HCT116 (cell line): Measurements from ENCODE around the gene SLC16A5. TPM values are rescaled to one million over a fixed set of nuclear protein-coding genes. Genes with fewer than 3 reads are reported as not detected.
"Not testable (repeated sequence)": the region's sequence is repeated elsewhere in the genome, so short reads cannot be mapped to it uniquely, and the experiment has no call there.

Source experiments
- ATAC-seq: fragments of 200-7000 bp; cut with Tn5 transposase; 2 replicates; pipeline ENCODE4 v1.9.1; 2020; ENCODE audit warnings: mild to moderate bottlenecking, moderate library complexity
- BruUV-seq: library from RNA; stranded (reverse); fragments of 400-500 nt; replicated peaks from 2 replicates; lab custom pipeline; 2021; lab: Mats Ljungman, UMichigan
- CTCF ChIA-PET: fragments of 300-600 bp; sonication (Branson Sonifier 250); formaldehyde crosslinking; loops from one replicate; lab custom pipeline; 2021; ENCODE audit warnings: antibody characterized with exemption; lab: Charles Lee
- POLR2A ChIA-PET: fragments of 300-600, 350-600 bp; sonication (Branson Sonifier 250); formaldehyde crosslinking; loops from one replicate; lab custom pipeline; 2021; ENCODE audit warnings: antibody characterized with exemption; lab: Charles Lee
- RAD21 ChIA-PET, 2 experiments: fragments of 300-600 bp; sonication (Branson Sonifier 250); formaldehyde crosslinking; loops; one replicate each; lab custom pipeline; 2023; ENCODE audit warnings: low total read pairs in 2 of 2; ENCODE audit not compliant: uncharacterized antibody in 2 of 2, unreplicated experiment in 2 of 2, low non-redundant PET in 1 of 2; lab: Charles Lee
- DNase-seq: peaks from one replicate; pipeline ENCODE4 v3.0.0-alpha.2; 2010; ENCODE audit warnings: low read depth, low spot score
- H2AFZ ChIP-seq: fragments of 200-600 bp; shearing (Covaris generic), sonication (generic); 2 replicates; pipeline ENCODE4 v1.6.1; 2017; ENCODE audit warnings: low read depth, mixed run types, mixed read lengths, antibody characterized with exemption, low read length; ENCODE audit not compliant: poor library complexity, severe bottlenecking
- H3K27ac ChIP-seq: 2 replicates; pipeline ENCODE4 v1.5.1; 2012; ENCODE audit warnings: low read depth, low read length
- H3K27me3 ChIP-seq: fragments of 200-600 bp; sonication (generic); 2 replicates; pipeline ENCODE4 v1.6.1; 2016; ENCODE audit warnings: mixed run types, low read length, mixed read lengths; ENCODE audit not compliant: insufficient read depth
- H3K36me3 ChIP-seq, 2 experiments: fragments of 200-500 bp in 1 of 2; fragments of 200-600 bp in 1 of 2; sonication (Bioruptor generic) in 1 of 2; sonication (generic) in 1 of 2; 2 replicates each; pipeline versions ENCODE4 v1.5.1 to v1.6.1; 2014 to 2016; ENCODE audit warnings: low read length in 2 of 2, inconsistent platforms in 1 of 2, mixed read lengths in 1 of 2, mixed run types in 1 of 2; ENCODE audit not compliant: insufficient read depth in 2 of 2, control insufficient read depth in 1 of 2
- H3K4me1 ChIP-seq, 2 experiments: fragments of 200-600 bp in 1 of 2; sonication (generic) in 1 of 2; 2 replicates each; pipeline versions ENCODE4 v1.5.1 to v1.6.1; 2012 to 2017; ENCODE audit warnings: low read length in 2 of 2, inconsistent platforms in 1 of 2, mild to moderate bottlenecking in 1 of 2, mixed read lengths in 1 of 2, mixed run types in 1 of 2, moderate library complexity in 1 of 2; ENCODE audit not compliant: insufficient read depth in 2 of 2, control insufficient read depth in 1 of 2
- H3K4me2 ChIP-seq: fragments of 200-600 bp; sonication (generic); 2 replicates; pipeline ENCODE4 v1.6.1; 2017; ENCODE audit warnings: mixed run types, low read length, mixed read lengths
- H3K4me3 ChIP-seq, 2 experiments: fragments of 200-600 bp in 1 of 2; sonication (generic) in 1 of 2; replicated peaks in 1 of 2; 2 replicates each; pipeline ENCODE4 v1.5.1; 2011 to 2016; ENCODE audit warnings: low read length in 2 of 2, control low read depth in 1 of 2, low read depth in 1 of 2, mild to moderate bottlenecking in 1 of 2, mixed read lengths in 1 of 2, mixed run types in 1 of 2
- H3K79me2 ChIP-seq: fragments of 200-600 bp; sonication (generic); 2 replicates; pipeline ENCODE4 v1.6.1; 2017; ENCODE audit warnings: mild to moderate bottlenecking, mixed run types, low read length, moderate library complexity, mixed read lengths; ENCODE audit not compliant: insufficient read depth
- H3K9ac ChIP-seq: fragments of 200-600 bp; sonication (generic); 2 replicates; pipeline ENCODE4 v1.6.1; 2016; ENCODE audit warnings: low read length, mixed read lengths
- H3K9me2 ChIP-seq: fragments of 200-600 bp; sonication (generic), shearing (Covaris generic); 2 replicates; pipeline ENCODE4 v1.6.1; 2017; ENCODE audit warnings: mixed run types, mild to moderate bottlenecking, moderate library complexity; ENCODE audit not compliant: insufficient read depth
- H3K9me3 ChIP-seq, 2 experiments: fragments of 200-500 bp in 1 of 2; fragments of 200-600 bp in 1 of 2; sonication (Bioruptor generic) in 1 of 2; sonication (generic) in 1 of 2; 2 replicates each; pipeline ENCODE4 v1.6.1; 2014 to 2017; ENCODE audit warnings: low read length in 2 of 2, mixed read lengths in 2 of 2, inconsistent platforms in 1 of 2, low read depth in 1 of 2, mild to moderate bottlenecking in 1 of 2, mixed run types in 1 of 2, moderate library complexity in 1 of 2; ENCODE audit not compliant: control insufficient read depth in 1 of 2, insufficient read depth in 1 of 2
- H4K20me1 ChIP-seq: fragments of 200-600 bp; sonication (generic), shearing (Covaris generic); 2 replicates; pipeline ENCODE4 v1.6.1; 2017; ENCODE audit warnings: mixed run types, mild to moderate bottlenecking, moderate library complexity; ENCODE audit not compliant: insufficient read depth
- CBX3 ChIP-seq: IDR thresholded peaks from 2 replicates; pipeline ENCODE4 v1.6.1; 2012; ENCODE audit warnings: low read depth
- EGR1 ChIP-seq: IDR thresholded peaks from 2 replicates; pipeline ENCODE4 v1.6.1; 2012; ENCODE audit warnings: low read depth
- JUND ChIP-seq: IDR thresholded peaks from 2 replicates; pipeline ENCODE4 v1.6.1; 2012
- POLR2A ChIP-seq: IDR thresholded peaks from 2 replicates; pipeline ENCODE4 v1.7.0; 2011; ENCODE audit warnings: borderline replicate concordance; ENCODE audit not compliant: insufficient read depth, insufficient read length; ENCODE audit errors: extremely low read depth
- POLR2AphosphoS5 ChIP-seq: IDR thresholded peaks from 2 replicates; pipeline ENCODE4 v1.6.1; 2011; ENCODE audit warnings: mild to moderate bottlenecking, low read depth, low read length, moderate library complexity
- SIN3A ChIP-seq: IDR thresholded peaks from 2 replicates; pipeline ENCODE4 v1.6.1; 2012; ENCODE audit warnings: low read depth
- SP1 ChIP-seq: IDR thresholded peaks from 2 replicates; pipeline ENCODE4 v1.6.1; 2012; ENCODE audit warnings: low read depth
- SRF ChIP-seq: IDR thresholded peaks from 2 replicates; pipeline ENCODE4 v1.6.1; 2012; ENCODE audit warnings: low read depth
- TCF7L2 ChIP-seq: IDR thresholded peaks from 2 replicates; pipeline ENCODE4 v1.7.0; 2011; ENCODE audit warnings: borderline replicate concordance, inconsistent platforms; ENCODE audit not compliant: insufficient read depth, insufficient read length; ENCODE audit errors: extremely low read depth
- YY1 ChIP-seq: IDR thresholded peaks from 2 replicates; pipeline ENCODE4 v1.6.1; 2011; ENCODE audit warnings: low read length, low read depth, moderate library complexity, mild to moderate bottlenecking; ENCODE audit not compliant: insufficient replicate concordance; ENCODE audit errors: extremely low read depth
- intact Hi-C: fragments of 100-400 bp; cut with micrococcal nuclease; formaldehyde crosslinking; loops from 2 replicates; pipeline ENCODE4 v1.10.0; 2022
- total RNA-seq: library from RNA; stranded (reverse); gene quantifications from one replicate; pipeline ENCODE4 v1.2.1, GENCODE V29; 2021; ENCODE audit not compliant: unreplicated experiment
- TF ChIP-seq, protein P1 (sequence below): IDR thresholded peaks from 2 replicates; pipeline ENCODE4 v1.6.1; 2012
- TF ChIP-seq, protein P2 (sequence below), 3 experiments: fragments of 200-600 bp in 1 of 3; sonication (generic) in 1 of 3; IDR thresholded peaks in 2 of 3; conservative IDR thresholded peaks in 1 of 3; 2 replicates each; pipeline ENCODE4 v1.5.1; 2012 to 2017; ENCODE audit warnings: low read depth in 2 of 3, low read length in 2 of 3, antibody characterized with exemption in 1 of 3, borderline replicate concordance in 1 of 3, control low read depth in 1 of 3, mild to moderate bottlenecking in 1 of 3, mixed read lengths in 1 of 3, mixed run types in 1 of 3, moderate library complexity in 1 of 3; ENCODE audit not compliant: insufficient read depth in 1 of 3

The SLC16A5 gene
- total RNA-seq, 1 experiment from 2014 or later, result 79.3 TPM

DNA sequence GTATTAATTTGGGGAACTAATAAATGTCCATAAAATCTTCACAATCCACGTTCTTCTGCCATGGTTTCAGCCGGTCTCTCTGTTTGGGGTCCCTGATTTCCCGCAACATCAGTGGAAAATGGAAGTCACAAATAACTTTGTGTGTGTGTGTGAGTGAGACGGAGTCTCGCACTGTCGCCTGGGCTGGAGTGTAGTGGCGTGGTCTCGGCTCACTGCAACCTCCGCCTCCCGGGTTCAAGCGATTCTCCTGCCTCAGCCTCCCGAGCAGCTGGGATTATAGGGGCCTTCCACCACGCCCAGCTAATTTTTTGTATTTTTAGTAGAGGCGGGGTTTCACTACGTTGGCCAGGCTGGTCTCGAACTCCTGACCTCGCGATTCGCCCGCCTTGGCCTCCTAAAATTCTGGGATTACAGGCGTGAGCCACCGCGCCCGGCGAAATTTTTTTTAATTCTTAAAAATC is 41.8 kb upstream of the SLC16A5 start:
- intact Hi-C loops, result loop anchor here (1.0 kb wide), 1 partner anchor 11 kb away; no protein-coding TSS in a partner anchor
- H2AFZ ChIP-seq, H3K9me2 ChIP-seq, H3K9me3 ChIP-seq, DNase-seq, RAD21 ChIA-PET, H3K27me3 ChIP-seq, BruUV-seq: not testable (repeated sequence)
- POLR2A ChIA-PET, result interaction anchor here (2.9 kb wide), 1 partner anchor 11 kb away, joined by 13 read pairs; no protein-coding TSS in a partner anchor
- H3K36me3 ChIP-seq, result peaks cover 19 to 21% of the 10 kb centered on the region in 2 experiments; a peak in 3 of 4 replicates
- H3K9ac ChIP-seq, result peak overlapping the region; percentile 97
- CTCF ChIA-PET, result interaction anchor here (2.1 to 3.6 kb wide), 2 partner anchors 11 to 84 kb away, joined by 11 to 12 read pairs; no protein-coding TSS in a partner anchor
- H3K4me1 ChIP-seq, result peaks cover 10 to 17% of the 10 kb centered on the region in 2 experiments; a peak in 3 of 4 replicates
- peak overlapping the region; percentile 99 for H3K27ac ChIP-seq
- H3K79me2 ChIP-seq, result peaks cover 45% of the 10 kb centered on the region
- peak overlapping the region; percentile 86 to 98 for H3K4me3 ChIP-seq
- ATAC-seq, result peak; percentile 24
- H3K4me2 ChIP-seq, result peak overlapping the region; percentile 65
- 0 out of 2 replicates have a peak, but pooled peaks have one; percentile 20 for TF ChIP-seq CBX3
- TF ChIP-seq, all 23 proteins: peak for 1; not testable (repeated sequence) for 22
- not testable (repeated sequence) for H4K20me1 ChIP-seq

DNA sequence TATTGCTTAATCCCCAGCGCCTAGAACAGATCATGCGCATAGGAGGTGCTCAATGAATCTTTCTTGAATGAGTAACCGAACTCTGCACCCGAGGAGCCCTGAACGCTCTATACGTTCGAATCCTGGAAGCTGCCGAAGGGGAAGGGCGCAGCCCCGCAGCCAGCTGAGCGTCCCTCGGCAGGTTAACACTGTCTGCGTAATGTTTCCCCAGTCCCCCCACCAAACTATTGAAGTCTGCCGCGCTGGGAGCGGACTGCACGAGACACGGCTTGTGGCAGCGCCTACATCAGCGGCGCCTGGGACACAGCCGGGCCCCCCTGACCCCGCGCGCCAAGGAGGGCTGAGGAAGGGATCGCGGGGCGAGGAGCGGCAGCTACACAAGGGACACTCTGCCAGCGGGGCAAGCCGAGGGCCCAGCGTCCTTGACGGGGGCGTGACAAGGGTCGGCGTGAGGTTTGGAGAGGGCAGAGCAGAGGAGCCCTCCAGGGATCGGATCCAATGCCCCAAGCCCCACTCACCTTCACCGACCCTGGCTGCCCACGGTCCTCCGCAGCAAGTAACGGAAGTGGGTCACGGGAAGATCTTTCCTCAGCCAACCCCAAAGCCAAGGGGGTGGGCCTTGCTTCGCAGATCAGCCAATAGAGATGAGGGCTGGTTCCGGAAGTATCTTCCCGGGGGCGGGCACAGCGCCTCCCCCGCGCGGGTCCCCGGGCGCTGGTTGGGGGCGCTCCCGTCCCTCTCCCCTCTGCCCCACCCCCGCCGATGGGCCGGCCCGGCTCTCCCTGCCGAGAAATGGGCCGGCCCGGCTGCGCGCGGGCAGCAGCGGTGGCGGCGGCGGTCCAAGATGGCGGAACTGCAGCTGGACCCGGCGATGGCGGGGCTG is 41.1 kb upstream of the SLC16A5 start, which contains the start of the genes ATP5PD and KCTD2:
TSS of gene ATP5PD (minus strand) at position 563 of the 883 bp plus-strand sequence. CDS start 4,319 bp downstream, outside the sequence.
TSS of gene KCTD2 (plus strand) at position 819 of the 883 bp plus-strand sequence. CDS start at position 845, 26 bp downstream.
- TSS peak; percentile 72 for BruUV-seq
- no peak within 1 kb of the TSS for H2AFZ ChIP-seq

More for the DNA sequence above, 41.1 kb upstream of the SLC16A5 start, which contains the start of the genes ATP5PD and KCTD2:
- intact Hi-C loops, result loop anchor here (1.0 kb wide), 1 partner anchor 11 kb away; no protein-coding TSS in a partner anchor
- H3K36me3 ChIP-seq, result peaks cover 14 to 17% of the 10 kb centered on the region in 2 experiments; a peak in 3 of 4 replicates
- POLR2A ChIA-PET, result interaction anchor here (2.9 kb wide), 1 partner anchor 12 kb away, joined by 13 read pairs; no protein-coding TSS in a partner anchor
- H3K9me2 ChIP-seq, result no peaks in the 10 kb centered on the region
- peak within 1 kb of the TSS; percentile 99 for H3K27ac ChIP-seq
- CTCF ChIA-PET, result interaction anchor here (0.7 to 3.6 kb wide), 3 partner anchors 11 to 85 kb away, joined by 3 to 12 read pairs (median 11); no protein-coding TSS in a partner anchor
- no peaks in the 10 kb centered on the region for H4K20me1 ChIP-seq
- ATAC-seq, result peak; percentile 91
- peak within 1 kb of the TSS; percentile 88 for H3K4me2 ChIP-seq
- DNase-seq, result peak; percentile 97
- RAD21 ChIA-PET, result no interaction called here
- peak within 1 kb of the TSS; percentile 97 for H3K9ac ChIP-seq
- H3K4me3 ChIP-seq, result peak within 1 kb of the TSS; percentile 86 to 98
- peaks cover 10 to 17% of the 10 kb centered on the region in 2 experiments; a peak in 3 of 4 replicates for H3K4me1 ChIP-seq
- H3K9me3 ChIP-seq, result no peaks in the 10 kb centered on the region
- H3K27me3 ChIP-seq, result no peaks in the 10 kb centered on the region
- TF ChIP-seq SRF (no peak), TCF7L2 (peak; percentile 60), SIN3A (peak; percentile 74), EGR1 (peak; percentile 98), POLR2AphosphoS5 (peak; percentile 94), YY1 (peak; percentile 96), JUND (no peak), POLR2A (peak; percentile 96), SP1 (peak; percentile 99)
- TF ChIP-seq, protein P1, sequence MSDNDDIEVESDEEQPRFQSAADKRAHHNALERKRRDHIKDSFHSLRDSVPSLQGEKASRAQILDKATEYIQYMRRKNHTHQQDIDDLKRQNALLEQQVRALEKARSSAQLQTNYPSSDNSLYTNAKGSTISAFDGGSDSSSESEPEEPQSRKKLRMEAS, result peak; percentile 55; the same call in 1 of the 2 replicates
- TF ChIP-seq, protein P2, sequence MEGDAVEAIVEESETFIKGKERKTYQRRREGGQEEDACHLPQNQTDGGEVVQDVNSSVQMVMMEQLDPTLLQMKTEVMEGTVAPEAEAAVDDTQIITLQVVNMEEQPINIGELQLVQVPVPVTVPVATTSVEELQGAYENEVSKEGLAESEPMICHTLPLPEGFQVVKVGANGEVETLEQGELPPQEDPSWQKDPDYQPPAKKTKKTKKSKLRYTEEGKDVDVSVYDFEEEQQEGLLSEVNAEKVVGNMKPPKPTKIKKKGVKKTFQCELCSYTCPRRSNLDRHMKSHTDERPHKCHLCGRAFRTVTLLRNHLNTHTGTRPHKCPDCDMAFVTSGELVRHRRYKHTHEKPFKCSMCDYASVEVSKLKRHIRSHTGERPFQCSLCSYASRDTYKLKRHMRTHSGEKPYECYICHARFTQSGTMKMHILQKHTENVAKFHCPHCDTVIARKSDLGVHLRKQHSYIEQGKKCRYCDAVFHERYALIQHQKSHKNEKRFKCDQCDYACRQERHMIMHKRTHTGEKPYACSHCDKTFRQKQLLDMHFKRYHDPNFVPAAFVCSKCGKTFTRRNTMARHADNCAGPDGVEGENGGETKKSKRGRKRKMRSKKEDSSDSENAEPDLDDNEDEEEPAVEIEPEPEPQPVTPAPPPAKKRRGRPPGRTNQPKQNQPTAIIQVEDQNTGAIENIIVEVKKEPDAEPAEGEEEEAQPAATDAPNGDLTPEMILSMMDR (IDR thresholded peaks at IDR 0.05 in 2 of 3, conservative IDR thresholded peaks at IDR 0.05 in 1 of 3; ENCODE audit: borderline replicate concordance in 1 of 3, insufficient read depth in 1 of 3, low read depth in 2 of 3, low read length in 2 of 3), result no peak
- peaks cover 45% of the 10 kb centered on the region for H3K79me2 ChIP-seq
